ENCODE data around the gene TENM4.

DNA sequence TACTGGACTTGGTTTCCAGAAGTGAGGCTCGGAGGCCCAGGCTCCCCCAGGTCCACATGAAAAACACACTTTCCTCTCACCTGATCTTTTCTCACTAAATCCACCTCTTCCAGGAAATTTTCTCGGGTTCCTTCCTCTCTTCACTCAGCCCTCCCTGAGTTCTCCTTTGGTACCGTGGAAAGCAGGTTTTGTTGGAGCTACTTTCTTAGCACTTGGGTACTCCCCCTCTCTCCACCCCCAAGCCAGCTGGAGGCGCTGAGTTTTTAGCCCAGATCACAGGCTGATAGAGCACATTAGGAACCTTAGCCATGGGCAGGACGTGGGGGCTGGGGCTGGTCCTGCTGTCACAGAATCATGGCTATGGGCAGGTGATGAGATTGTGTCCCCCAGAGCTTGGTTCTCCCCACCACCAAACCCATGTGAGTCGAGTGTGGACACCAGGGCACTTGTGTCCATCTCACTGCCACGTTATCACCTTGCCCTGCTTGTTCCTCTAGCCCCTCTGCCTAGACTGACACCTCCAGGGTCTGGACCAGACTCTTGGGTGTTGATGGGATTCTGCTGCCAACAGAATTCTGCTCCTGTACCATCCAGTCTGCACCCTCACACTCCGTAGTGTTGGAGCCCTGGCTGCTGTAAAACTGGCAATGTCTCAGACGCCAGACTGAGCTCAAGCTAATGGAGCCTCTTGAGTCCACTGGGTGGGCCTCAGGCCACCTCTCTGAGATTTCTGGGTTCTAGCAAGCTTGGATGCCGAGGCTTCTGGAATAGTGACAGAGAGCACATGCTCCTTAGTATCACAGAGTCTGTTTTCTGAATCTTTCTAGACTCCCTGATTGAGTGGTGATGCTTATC lies 791.2 kb downstream of the TENM4 start:
- TF ChIP-seq, protein P1, sequence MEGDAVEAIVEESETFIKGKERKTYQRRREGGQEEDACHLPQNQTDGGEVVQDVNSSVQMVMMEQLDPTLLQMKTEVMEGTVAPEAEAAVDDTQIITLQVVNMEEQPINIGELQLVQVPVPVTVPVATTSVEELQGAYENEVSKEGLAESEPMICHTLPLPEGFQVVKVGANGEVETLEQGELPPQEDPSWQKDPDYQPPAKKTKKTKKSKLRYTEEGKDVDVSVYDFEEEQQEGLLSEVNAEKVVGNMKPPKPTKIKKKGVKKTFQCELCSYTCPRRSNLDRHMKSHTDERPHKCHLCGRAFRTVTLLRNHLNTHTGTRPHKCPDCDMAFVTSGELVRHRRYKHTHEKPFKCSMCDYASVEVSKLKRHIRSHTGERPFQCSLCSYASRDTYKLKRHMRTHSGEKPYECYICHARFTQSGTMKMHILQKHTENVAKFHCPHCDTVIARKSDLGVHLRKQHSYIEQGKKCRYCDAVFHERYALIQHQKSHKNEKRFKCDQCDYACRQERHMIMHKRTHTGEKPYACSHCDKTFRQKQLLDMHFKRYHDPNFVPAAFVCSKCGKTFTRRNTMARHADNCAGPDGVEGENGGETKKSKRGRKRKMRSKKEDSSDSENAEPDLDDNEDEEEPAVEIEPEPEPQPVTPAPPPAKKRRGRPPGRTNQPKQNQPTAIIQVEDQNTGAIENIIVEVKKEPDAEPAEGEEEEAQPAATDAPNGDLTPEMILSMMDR (IDR thresholded peaks at IDR 0.05): no peak
- no peak for TF ChIP-seq EZH2 (IDR thresholded peaks at IDR 0.05)

Measured in neural progenitor cell (in vitro differentiated cells).